K562 (cell line): ENCODE results near the gene SCMH1. TPM values are rescaled to one million over a fixed set of nuclear protein-coding genes. Genes with fewer than 3 reads are reported as not detected.

Experiments
- ATAC-seq: fragments of 200-7000 bp; cut with Tn5 transposase; 3 replicates; pipeline ENCODE4 v1.9.1; 2020; ENCODE audit warnings: moderate library complexity
- BruUV-seq: library from RNA; stranded (reverse); fragments of 400-500 nt; replicated peaks from 2 replicates; lab custom pipeline; 2021; lab: Mats Ljungman, UMichigan
- CTCF ChIA-PET: fragments of 300-600 bp; formaldehyde crosslinking; extraction: SDS; loops from one replicate; lab custom pipeline; 2021; ENCODE audit warnings: low intra/inter-chr PET ratio; lab: Yijun Ruan, JAX
- POLR2A ChIA-PET: fragments of 300-600, 350-650 bp; sonication (Branson Sonifier 250); formaldehyde crosslinking; extraction: SDS; loops from one replicate; lab custom pipeline; 2021; ENCODE audit warnings: antibody characterized with exemption, inconsistent platforms; lab: Yijun Ruan, JAX
- DNase-seq, 4 experiments: peaks; one replicate each; pipeline versions ENCODE4 v3.0.0 to v3.0.0-alpha.2; 2011 to 2018; ENCODE audit warnings: low spot score in 3 of 4, mixed read lengths in 3 of 4; ENCODE audit errors: extremely low read depth in 1 of 4
- FAIRE-seq: peaks from 2 replicates; lab custom pipeline; 2011; peaks lifted over from hg19 to GRCh38; lab: Jason Lieb, UNC
- H2AFZ ChIP-seq: 2 replicates; pipeline ENCODE4 v1.6.0; 2011; ENCODE audit warnings: low read depth, low read length, control low read depth, inconsistent platforms
- H3K27ac ChIP-seq: fragments of 200-600 bp; 3 replicates; pipeline ENCODE4 v1.8.0; 2011; ENCODE audit warnings: low read depth, mild to moderate bottlenecking, control low read depth, inconsistent platforms, low read length, moderate library complexity, mixed read lengths; ENCODE audit errors: extremely low read depth
- H3K27me3 ChIP-seq, 2 experiments: fragments of 300-600 bp in 1 of 2; 2 replicates in 1 of 2; 3 replicates in 1 of 2; pipeline versions ENCODE4 v1.6.0 to v1.8.0; 2011; ENCODE audit warnings: inconsistent platforms in 2 of 2, low read length in 2 of 2, mild to moderate bottlenecking in 1 of 2, mixed read lengths in 1 of 2, moderate library complexity in 1 of 2; ENCODE audit not compliant: control insufficient read depth in 2 of 2, insufficient read depth in 2 of 2
- H3K36me3 ChIP-seq: fragments of 300-600 bp; 3 replicates; pipeline ENCODE4 v1.8.0; 2011; ENCODE audit warnings: mild to moderate bottlenecking, low read length, inconsistent platforms; ENCODE audit not compliant: control insufficient read depth, insufficient read depth
- H3K4me1 ChIP-seq, 2 experiments: fragments of 200-600 bp in 1 of 2; replicated peaks in 1 of 2; 2 replicates in 1 of 2; 3 replicates in 1 of 2; pipeline versions ENCODE4 v1.5.1 to v1.8.0; 2011; ENCODE audit warnings: inconsistent platforms in 2 of 2, low read length in 2 of 2, mild to moderate bottlenecking in 1 of 2, mixed read lengths in 1 of 2, moderate library complexity in 1 of 2; ENCODE audit not compliant: control insufficient read depth in 2 of 2, insufficient read depth in 2 of 2
- H3K4me2 ChIP-seq: 2 replicates; pipeline ENCODE4 v1.6.1; 2011; ENCODE audit warnings: low read length, control low read depth, inconsistent platforms, mixed read lengths; ENCODE audit not compliant: insufficient read depth
- H3K4me3 ChIP-seq: fragments of 200-600 bp; sonication (generic), shearing (Covaris generic); 2 replicates; pipeline ENCODE4 v1.5.1; 2016; ENCODE audit warnings: control low read depth, inconsistent platforms
- H3K79me2 ChIP-seq: fragments of 200-600 bp; 3 replicates; pipeline ENCODE4 v1.8.0; 2011; ENCODE audit warnings: low read length, inconsistent platforms; ENCODE audit not compliant: control insufficient read depth, insufficient read depth
- H3K9ac ChIP-seq, 2 experiments: 2 replicates each; pipeline versions ENCODE4 v1.6.0 to v1.6.1; 2011; ENCODE audit warnings: low read depth in 2 of 2, low read length in 2 of 2, control low read depth in 1 of 2, inconsistent platforms in 1 of 2, mild to moderate bottlenecking in 1 of 2, mixed read lengths in 1 of 2; ENCODE audit not compliant: insufficient read depth in 1 of 2
- H3K9me1 ChIP-seq: one replicate; pipeline ENCODE4 v1.6.0; 2011; ENCODE audit warnings: inconsistent platforms, mild to moderate bottlenecking, low read length, moderate library complexity; ENCODE audit not compliant: control insufficient read depth, insufficient read depth
- H3K9me3 ChIP-seq: replicated peaks from 2 replicates; pipeline ENCODE4 v1.5.1; 2011; ENCODE audit warnings: low read depth, low read length, inconsistent platforms; ENCODE audit not compliant: control insufficient read depth, insufficient read depth
- H4K20me1 ChIP-seq: replicated peaks from 2 replicates; pipeline ENCODE4 v1.6.1; 2011; ENCODE audit warnings: low read length, inconsistent platforms, mixed read lengths; ENCODE audit not compliant: control insufficient read depth, insufficient read depth
- ARID4B ChIP-seq: sonication (generic); formaldehyde crosslinking; IDR thresholded peaks from 2 replicates; pipeline ENCODE4 v1.8.0; 2022; ENCODE audit warnings: mild to moderate bottlenecking, missing genetic modification reagents
- CTCF ChIP-seq, 3 experiments: IDR thresholded peaks in 2 of 3; conservative IDR thresholded peaks in 1 of 3; 2 replicates each; pipeline ENCODE4 v1.5.1; 2011 to 2012; ENCODE audit warnings: low read length in 3 of 3, mild to moderate bottlenecking in 3 of 3, control low read depth in 2 of 3, improper control_type of control experiment in 1 of 3, inconsistent platforms in 1 of 3, low read depth in 1 of 3, mixed read lengths in 1 of 3, moderate library complexity in 1 of 3; ENCODE audit not compliant: insufficient read depth in 2 of 3
- DMBX1 ChIP-seq: fragments of 250-450 bp; sonication (Bioruptor Pico); IDR thresholded peaks from 2 replicates; pipeline ENCODE4 v1.8.0; 2022; ENCODE audit warnings: inconsistent platforms, mild to moderate bottlenecking, moderate library complexity, borderline replicate concordance
- SMC3 ChIP-seq: conservative IDR thresholded peaks from 2 replicates; pipeline ENCODE4 v1.6.1; 2011; ENCODE audit warnings: low read depth, low read length, improper control_type of control experiment; ENCODE audit not compliant: insufficient read depth
- XRCC3 ChIP-seq: fragments of 450-650 bp; IDR thresholded peaks from 2 replicates; pipeline ENCODE4 v1.6.1; 2017; ENCODE audit warnings: mild to moderate bottlenecking, moderate library complexity
- XRCC5 ChIP-seq: fragments of 200-400 bp; formaldehyde crosslinking; IDR thresholded peaks from 2 replicates; pipeline ENCODE4 v1.6.1; 2017; ENCODE audit warnings: low read depth, mild to moderate bottlenecking, low read length
- ZC3H8 ChIP-seq: fragments of 450-650 bp; IDR thresholded peaks from 2 replicates; pipeline ENCODE4 v1.6.1; 2017
- WGBS: fragments of 100-300 bp; shearing (Covaris generic); methylation state at CpG from one replicate; pipeline ENCODE4 v1.1.6; 2016; ENCODE audit warnings: low coverage, mixed read lengths; ENCODE audit not compliant: insufficient coverage; ENCODE audit errors: missing lambda C conversion rate; 5-methylcytosine and 5-hydroxymethylcytosine counted together
- in situ Hi-C: fragments of 300-500 bp; cut with MboI; formaldehyde crosslinking; loops from 4 replicates; pipeline ENCODE4 v1.15.0; 2018; ENCODE audit warnings: inconsistent platforms, mixed read lengths
- intact Hi-C: fragments of 100-400 bp; cut with micrococcal nuclease; formaldehyde crosslinking; loops from 2 replicates; pipeline ENCODE4 v1.14.2; 2022
- polyA plus RNA-seq, 8 experiments: library from polyadenylated mRNA; depleted of rRNA in 4 of 8; stranded (reverse) in 5 of 8; unstranded in 3 of 8; fragments of >200 nt; fragmentation: Nextera tagmentation in 2 of 8; fragmentation: Illumina TruSeq in 1 of 8; extraction: Ambion mirVana in 2 of 8; extraction: Trizol in 1 of 8; gene quantifications; 2 replicates each; pipeline versions ENCODE4 v1.2.1 to v1.2.3, GENCODE V29; 2011 to 2014; ENCODE audit warnings: inconsistent platforms in 1 of 8, missing spikeins in 1 of 8
- total RNA-seq, 7 experiments: library from RNA; depleted of rRNA in 6 of 7; stranded (reverse); fragments of >200 nt in 6 of 7; fragmentation: Illumina TruSeq in 2 of 7; extraction: Trizol in 2 of 7; gene quantifications; 2 replicates each; pipeline versions ENCODE4 v1.2.1 to v1.2.3, GENCODE V29; 2011 to 2021; ENCODE audit warnings: low replicate concordance in 1 of 7

Gene SCMH1
- total and polyA plus RNA-seq, 9 of the 15 experiments (the other 6 are each of a cell fraction or from before 2014, with no cell fraction given), result 8.5 to 37.0 (median 26.8) TPM

- BruUV-seq, result no TSS peak
- no peaks in the 10 kb centered on the region for H3K79me2 ChIP-seq
- no peaks in the 10 kb centered on the region for H3K4me1 ChIP-seq
- POLR2A ChIA-PET, result interaction anchor here (0.6 to 1.5 kb wide), 4 partner anchors 24 to 138 kb away, joined by 3 to 5 read pairs (median 3); partner anchors contain the start of gene SCMH1
- in situ Hi-C loops (no loop called here), intact Hi-C loops (loop anchor here (1.0 kb wide), 1 partner anchor 135 kb away; no protein-coding TSS in a partner anchor)
- DNase-seq (peak; percentile 52 to 76 (median 70)), ATAC-seq (peak; percentile 93), FAIRE-seq (peak; percentile 64)
- no peaks in the 10 kb centered on the region for H3K9me1 ChIP-seq
- H2AFZ ChIP-seq, result no peak overlapping the region
- H3K36me3 ChIP-seq, result no peaks in the 10 kb centered on the region
- H3K4me2 ChIP-seq, result no peak overlapping the region
- 8% methylated on average over 9 of the region's 9 CpGs for WGBS
- peaks cover 4% of the 10 kb centered on the region; the same call in 1 of the 2 replicates for H4K20me1 ChIP-seq
- H3K27ac ChIP-seq, result no peak overlapping the region
- no peak overlapping the region for H3K9ac ChIP-seq
- CTCF ChIA-PET, result interaction anchor here (0.6 to 1.9 kb wide), 5 partner anchors 123 to 154 kb away, joined by 3 to 12 read pairs (median 4); no protein-coding TSS in a partner anchor
- H3K4me3 ChIP-seq, result no peak overlapping the region
- H3K9me3 ChIP-seq, result no peaks in the 10 kb centered on the region
- H3K27me3 ChIP-seq, result peaks cover 13 to 52% of the 10 kb centered on the region in 2 experiments; a peak in 4 of 5 replicates
- no peak for TF ChIP-seq DMBX1
- no peak for TF ChIP-seq ARID4B (CRISPR knock-in tag)
- peak; percentile 82 to 92 (median 84) for TF ChIP-seq CTCF (IDR thresholded peaks at IDR 0.05 in 2 of 3, conservative IDR thresholded peaks at IDR 0.05 in 1 of 3; ENCODE audit: insufficient read depth in 2 of 3, low read depth in 1 of 3, low read length in 3 of 3)
- peak; percentile 61; the same call in 1 of the 2 replicates for TF ChIP-seq XRCC5
- TF ChIP-seq SMC3, result peak; percentile 70
- TF ChIP-seq XRCC3, result no peak
- TF ChIP-seq ZC3H8, result no peak
Observed at GRCh38 chr1:41282679-41283317, 40.7 kb upstream of the SCMH1 start.
